Left ventricle myocardium superior (tissue), 1 donor: ENCODE measurements around the gene EAPP. TPM values are rescaled to one million over a fixed set of nuclear protein-coding genes. Genes with fewer than 3 reads are reported as not detected.
A peak's percentile ranks its signal among the peaks of the same experiment; 100 is the strongest.
"Not testable (repeated sequence)": the region's sequence is repeated elsewhere in the genome, so short reads cannot be mapped to it uniquely, and the experiment has no call there.

ENCODE experiments used
- ATAC-seq: fragments of 200-7000 bp; cut with Tn5 transposase; one replicate; pipeline ENCODE4 v1.9.1; 2020; ENCODE audit warnings: mild to moderate bottlenecking, moderate library complexity
- DNase-seq: peaks from one replicate; pipeline ENCODE4 v3.0.0-alpha.2; 2020
- intact Hi-C: fragments of 100-400 bp; cut with micrococcal nuclease; formaldehyde crosslinking; loops from one replicate; pipeline ENCODE4 v1.11.0; 2022
- total RNA-seq: library from RNA; stranded (reverse); fragmentation: NEBNext Ultra II Directional; extraction: Animal tissue kit (Norgen Biotek cat#: 25700); gene quantifications from one replicate; pipeline ENCODE4 v1.2.1, GENCODE V29; 2021
- donor health status: DM: no; HTN: yes; CAD: no; lungs with severe emphysema.

EAPP gene
- total RNA-seq, 1 donor from 2014 or later = 19.3 TPM

GRCh38 chr14:34496679-34497513, 42.6 kb downstream of the EAPP start:
- ATAC-seq (peak; percentile 92), DNase-seq (peak; percentile 81)
- intact Hi-C loops = no loop called here

GRCh38 chr14:34496007-34496678, 43.4 kb downstream of the EAPP start:
- DNase-seq (peak; percentile 65), ATAC-seq (peak; percentile 76)
- intact Hi-C loops = no loop called here

- DNase-seq (no peak), ATAC-seq (no peak)
- intact Hi-C loops = no loop called here
These were observed 50.2 kb downstream of the EAPP start for GRCh38 chr14:34489324-34489723.

GRCh38 chr14:34488528-34488927, 51.0 kb downstream of the EAPP start:
- DNase-seq (no peak), ATAC-seq (no peak)
- intact Hi-C loops = no loop called here

- intact Hi-C loops = no loop called here
- DNase-seq (no peak), ATAC-seq (no peak)
These were observed 54.8 kb downstream of the EAPP start for GRCh38 chr14:34484726-34485125.

GRCh38 chr14:34482463-34482862, 57.0 kb downstream of the EAPP start:
- intact Hi-C loops = no loop called here
- no peak for ATAC-seq

GRCh38 chr14:34479694-34480093, 59.8 kb downstream of the EAPP start:
- ATAC-seq = no peak
- intact Hi-C loops = no loop called here

More at GRCh38 chr14:34482463-34482862, 57.0 kb downstream of the EAPP start:
- no peak for DNase-seq

GRCh38 chr14:34478261-34478660, 61.2 kb downstream of the EAPP start:
- ATAC-seq (no peak), DNase-seq (no peak)
- intact Hi-C loops = no loop called here

More at GRCh38 chr14:34479694-34480093, 59.8 kb downstream of the EAPP start:
- no peak for DNase-seq

- DNase-seq, ATAC-seq, intact Hi-C loops: not testable (repeated sequence)
These were observed 63.5 kb downstream of the EAPP start for GRCh38 chr14:34476036-34476435.

- intact Hi-C loops = no loop called here
- DNase-seq = no peak
- no peak for ATAC-seq
These were observed 64.3 kb downstream of the EAPP start for GRCh38 chr14:34475163-34475562.

GRCh38 chr14:34474187-34474679, 65.3 kb downstream of the EAPP start:
- ATAC-seq = no peak
- intact Hi-C loops = no loop called here

GRCh38 chr14:34472706-34473279, 66.7 kb downstream of the EAPP start:
- intact Hi-C loops = no loop called here
- ATAC-seq (no peak), DNase-seq (no peak)

More at GRCh38 chr14:34474187-34474679, 65.3 kb downstream of the EAPP start:
- no peak for DNase-seq

- ATAC-seq (no peak), DNase-seq (no peak)
- intact Hi-C loops = no loop called here
These were observed 69.2 kb downstream of the EAPP start for GRCh38 chr14:34470319-34470718.

GRCh38 chr14:34466691-34467090, 72.8 kb downstream of the EAPP start:
- DNase-seq (no peak), ATAC-seq (no peak)
- intact Hi-C loops = no loop called here

Other genes starting within 250 kb of the EAPP start
- gene SPTSSA, start 77.5 kb downstream of the EAPP start, total RNA-seq = 14.2 TPM
- 61.0 TPM for gene SNX6, start 90.4 kb upstream of the EAPP start, total RNA-seq
- gene CFL2, start 174.9 kb upstream of the EAPP start, total RNA-seq = 414 TPM